DND-41 (cell line): Measurements from ENCODE around the gene PARS2.

Experiments
- ATAC-seq: fragments of 200-7000 bp; cut with Tn5 transposase; 3 replicates; pipeline ENCODE4 v1.9.1; 2021; ENCODE audit warnings: low read depth; ENCODE audit not compliant: insufficient read depth
- DNase-seq: peaks from one replicate; pipeline ENCODE4 v3.0.0-alpha.2; 2020
- H2AFZ ChIP-seq: 2 replicates; pipeline ENCODE4 v1.6.0; 2012; ENCODE audit warnings: low read depth, low read length
- H3K27ac ChIP-seq: 2 replicates; pipeline ENCODE4 v1.5.1; 2012; ENCODE audit warnings: low read length, inconsistent platforms
- H3K27me3 ChIP-seq: fragments of 200-600 bp; sonication (generic); 2 replicates; pipeline ENCODE4 v1.6.0; 2012; ENCODE audit warnings: low read length, mild to moderate bottlenecking, inconsistent platforms; ENCODE audit not compliant: insufficient read depth, poor library complexity
- H3K36me3 ChIP-seq: 2 replicates; pipeline ENCODE4 v1.5.1; 2012; ENCODE audit warnings: low read length, inconsistent platforms; ENCODE audit not compliant: insufficient read depth
- H3K4me1 ChIP-seq: 2 replicates; pipeline ENCODE4 v1.5.1; 2012; ENCODE audit warnings: mild to moderate bottlenecking, low read length; ENCODE audit not compliant: insufficient read depth
- H3K4me2 ChIP-seq: 2 replicates; pipeline ENCODE4 v1.6.0; 2012; ENCODE audit warnings: mild to moderate bottlenecking, moderate library complexity, low read length, inconsistent platforms; ENCODE audit not compliant: insufficient read depth
- H3K4me3 ChIP-seq, 2 experiments: fragments of 200-600 bp in 1 of 2; shearing (Covaris generic) in 1 of 2; 2 replicates each; pipeline ENCODE4 v1.5.1; 2012 to 2016; ENCODE audit warnings: inconsistent platforms in 2 of 2, low read length in 2 of 2, mild to moderate bottlenecking in 2 of 2, low read depth in 1 of 2, moderate library complexity in 1 of 2
- H3K79me2 ChIP-seq: 2 replicates; pipeline ENCODE4 v1.6.0; 2012; ENCODE audit warnings: low read length, inconsistent platforms; ENCODE audit not compliant: insufficient read depth
- H3K9ac ChIP-seq: 2 replicates; pipeline ENCODE4 v1.6.0; 2012; ENCODE audit warnings: low read depth, mild to moderate bottlenecking, inconsistent platforms, low read length, moderate library complexity
- H3K9me3 ChIP-seq: 2 replicates; pipeline ENCODE4 v1.5.1; 2012; ENCODE audit warnings: low read length, moderate library complexity, mild to moderate bottlenecking, inconsistent platforms; ENCODE audit not compliant: insufficient read depth, severe bottlenecking
- H4K20me1 ChIP-seq: 2 replicates; pipeline ENCODE4 v1.6.0; 2012; ENCODE audit warnings: low read length; ENCODE audit not compliant: insufficient read depth
- CTCF ChIP-seq: IDR thresholded peaks from 2 replicates; pipeline ENCODE4 v1.5.1; 2012; ENCODE audit warnings: borderline replicate concordance, low read length, moderate library complexity, mild to moderate bottlenecking; ENCODE audit not compliant: poor library complexity, severe bottlenecking; ENCODE audit errors: extremely low read depth
- EZH2 ChIP-seq: IDR thresholded peaks from 3 replicates; pipeline ENCODE4 v1.6.1; 2012; ENCODE audit warnings: borderline replicate concordance, low read depth, mild to moderate bottlenecking, moderate library complexity, low read length, inconsistent platforms; ENCODE audit not compliant: severe bottlenecking

Gene PARS2

DNA sequence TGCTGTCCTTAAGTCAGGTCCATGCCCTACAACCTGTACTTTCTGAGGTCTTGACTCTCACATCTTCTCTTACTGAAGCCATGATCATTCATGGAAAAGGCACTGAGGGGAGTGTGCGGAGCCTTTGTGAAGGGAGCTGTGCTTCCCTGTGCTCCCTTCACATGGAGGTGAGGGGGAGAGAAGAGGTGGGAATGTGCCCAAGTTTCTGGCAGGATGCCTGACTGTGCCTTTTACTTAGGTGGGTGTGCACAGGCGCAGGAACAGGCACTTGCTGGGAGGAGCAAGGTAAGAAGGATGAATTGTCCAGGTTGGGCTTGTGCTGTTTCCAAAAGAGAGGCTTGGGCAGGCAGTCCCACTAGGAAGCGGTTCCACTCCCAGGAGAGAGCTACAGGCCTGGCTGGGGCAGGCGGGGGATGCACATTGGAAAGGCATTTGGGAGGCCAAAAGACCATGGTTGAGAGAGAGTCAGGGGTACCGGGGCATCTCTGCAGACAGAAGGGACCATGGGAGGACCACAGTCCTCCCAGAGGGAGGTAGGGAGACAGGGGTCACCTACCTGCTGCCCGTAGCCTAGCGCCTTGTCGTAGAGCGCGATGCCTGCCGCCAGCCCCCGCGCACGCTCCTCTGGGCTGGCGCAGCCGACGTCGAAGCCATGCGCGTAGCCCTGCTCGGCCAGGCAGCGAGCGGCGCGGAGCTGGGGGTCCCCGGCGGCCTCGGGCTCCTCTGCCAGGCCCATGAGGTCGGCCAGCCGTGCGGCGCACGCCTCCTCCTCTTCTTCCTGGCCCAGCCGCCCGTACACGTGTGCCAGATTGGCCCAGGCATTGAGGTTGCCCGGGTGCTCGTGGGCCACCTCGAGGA is 35.9 kb upstream of the PARS2 start:
- Histone ChIP-seq H3K36me3 (no peaks in the 10 kb centered on the region), H3K4me2 (no peak overlapping the region), H3K9ac (no peak overlapping the region), H4K20me1 (no peaks in the 10 kb centered on the region; the same call in 1 of the 2 replicates), H3K79me2 (no peaks in the 10 kb centered on the region), H3K27me3 (peaks cover 5% of the 10 kb centered on the region), H3K4me1 (no peaks in the 10 kb centered on the region), H2AFZ (no peak overlapping the region), H3K4me3 (no peak overlapping the region), H3K9me3 (no peaks in the 10 kb centered on the region), H3K27ac (no peak overlapping the region)
- DNase-seq (no peak), ATAC-seq (no peak)
- TF ChIP-seq CTCF (no peak), EZH2 (no peak)

DNA sequence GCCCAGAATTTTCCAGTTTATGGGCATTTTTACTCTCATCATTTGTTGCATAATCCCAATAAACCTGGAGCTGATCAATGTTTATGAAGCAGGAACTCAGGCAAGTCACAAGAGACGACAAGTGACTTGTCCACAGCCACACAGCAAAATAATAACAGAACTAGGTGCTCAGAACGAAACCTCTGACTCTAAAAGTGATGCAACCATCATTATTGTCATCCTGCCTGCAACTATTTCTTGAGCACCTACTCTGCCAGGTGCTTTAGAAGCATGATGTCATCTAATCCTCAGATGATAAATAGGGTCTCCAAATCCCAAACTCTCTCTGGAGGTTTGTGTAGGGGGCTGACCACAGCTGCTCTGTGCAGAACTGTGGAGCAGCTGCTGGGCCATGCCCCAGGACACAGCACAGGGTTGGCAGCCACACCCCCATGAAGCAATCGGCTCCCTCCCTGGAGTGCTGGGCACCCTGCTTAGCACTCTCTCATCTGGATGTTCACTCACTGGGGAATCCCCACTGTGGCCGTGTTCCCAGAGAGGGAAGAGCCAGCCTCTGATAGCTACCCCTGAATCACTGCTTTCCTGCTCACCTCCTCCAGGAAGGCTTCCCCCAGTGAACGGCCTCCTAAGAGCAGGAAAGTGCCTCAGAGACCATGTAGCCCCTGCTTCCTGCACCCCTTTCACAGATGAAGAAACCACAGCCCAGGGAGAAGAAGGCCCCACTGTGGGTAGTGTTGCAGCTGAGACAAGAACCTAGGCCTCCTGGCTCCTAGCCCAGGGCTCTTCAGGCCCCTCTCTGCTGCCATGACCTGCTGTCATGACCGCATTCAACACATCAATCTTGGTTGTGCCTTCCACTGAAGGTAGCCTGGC is 34.7 kb upstream of the PARS2 start:
- no peaks in the 10 kb centered on the region for H3K9me3 ChIP-seq
- H3K27me3 ChIP-seq = peaks cover 8% of the 10 kb centered on the region
- no peak overlapping the region for H3K4me2 ChIP-seq
- H3K79me2 ChIP-seq = no peaks in the 10 kb centered on the region
- H2AFZ ChIP-seq = no peak overlapping the region
- H4K20me1 ChIP-seq = no peaks in the 10 kb centered on the region; the same call in 1 of the 2 replicates
- H3K9ac ChIP-seq = no peak overlapping the region
- no peak for DNase-seq
- no peaks in the 10 kb centered on the region for H3K4me1 ChIP-seq
- peak; percentile 42; the same call in 2 of the 3 replicates for ATAC-seq
- no peaks in the 10 kb centered on the region for H3K36me3 ChIP-seq
- no peak overlapping the region for H3K4me3 ChIP-seq
- H3K27ac ChIP-seq = no peak overlapping the region
- TF ChIP-seq CTCF (no peak), EZH2 (no peak)

- Histone ChIP-seq H4K20me1 (no peaks in the 10 kb centered on the region; the same call in 1 of the 2 replicates), H3K9ac (no peak overlapping the region), H3K9me3 (no peaks in the 10 kb centered on the region), H2AFZ (no peak overlapping the region), H3K4me1 (no peaks in the 10 kb centered on the region), H3K79me2 (no peaks in the 10 kb centered on the region), H3K27ac (no peak overlapping the region), H3K27me3 (peaks cover 8% of the 10 kb centered on the region), H3K4me3 (no peak overlapping the region), H3K36me3 (no peaks in the 10 kb centered on the region), H3K4me2 (no peak overlapping the region)
- ATAC-seq (no peak), DNase-seq (no peak)
- TF ChIP-seq EZH2 = no peak
- TF ChIP-seq CTCF = no peak
These were observed 33.9 kb upstream of the PARS2 start for GRCh38 chr1:54798206-54798605.
